Tibial artery (tissue), 4 donors: ENCODE measurements around the gene ATXN7L2.

Experiments used
- DNase-seq, 2 donors: peaks; one replicate each; pipeline ENCODE4 v3.0.0-alpha.2; 2019
- H3K27ac ChIP-seq, 2 donors: fragments of 200-600 bp; sonication (generic) in 1 of 2; 1 replicate in 1 of 2; 2 replicates in 1 of 2; pipeline ENCODE4 v1.5.1; 2018 to 2019; ENCODE audit warnings: mild to moderate bottlenecking in 1 of 2
- H3K27me3 ChIP-seq, 2 donors: fragments of 200-600 bp; sonication (generic) in 1 of 2; one replicate each; pipeline versions ENCODE4 v1.5.1 to v1.6.0; 2016 to 2019
- H3K36me3 ChIP-seq, 3 donors: fragments of 200-600 bp; sonication (generic) in 2 of 3; one replicate each; pipeline ENCODE4 v1.5.1; 2016 to 2019; ENCODE audit warnings: mild to moderate bottlenecking in 2 of 3
- H3K4me1 ChIP-seq, 4 donors: fragments of 200-600 bp; sonication (generic) in 2 of 4; 1 replicate in 3 of 4; 2 replicates in 1 of 4; pipeline ENCODE4 v1.5.1; 2016 to 2019
- H3K4me3 ChIP-seq, 2 donors: fragments of 200-600 bp; sonication (generic) in 1 of 2; 1 replicate in 1 of 2; 2 replicates in 1 of 2; pipeline ENCODE4 v1.5.1; 2018 to 2019; ENCODE audit warnings: mild to moderate bottlenecking in 2 of 2
- H3K9me3 ChIP-seq, 3 donors: fragments of 200-600 bp; sonication (generic) in 1 of 3; one replicate each; pipeline ENCODE4 v1.5.1; 2016 to 2019
- CTCF ChIP-seq, 2 experiments: fragments of 200-600 bp in 1 of 2; fragments of 450-650 bp in 1 of 2; IDR thresholded peaks; one replicate each; pipeline ENCODE4 v1.5.1; 2017 to 2019; ENCODE audit warnings: antibody characterized with exemption in 2 of 2, mild to moderate bottlenecking in 1 of 2, moderate library complexity in 1 of 2
- intact Hi-C: fragments of 100-400 bp; cut with DNase I; formaldehyde crosslinking; loops from one replicate; pipeline ENCODE4 v1.15.0; 2023; ENCODE audit warnings: low total_unique reads

Gene ATXN7L2

DNA sequence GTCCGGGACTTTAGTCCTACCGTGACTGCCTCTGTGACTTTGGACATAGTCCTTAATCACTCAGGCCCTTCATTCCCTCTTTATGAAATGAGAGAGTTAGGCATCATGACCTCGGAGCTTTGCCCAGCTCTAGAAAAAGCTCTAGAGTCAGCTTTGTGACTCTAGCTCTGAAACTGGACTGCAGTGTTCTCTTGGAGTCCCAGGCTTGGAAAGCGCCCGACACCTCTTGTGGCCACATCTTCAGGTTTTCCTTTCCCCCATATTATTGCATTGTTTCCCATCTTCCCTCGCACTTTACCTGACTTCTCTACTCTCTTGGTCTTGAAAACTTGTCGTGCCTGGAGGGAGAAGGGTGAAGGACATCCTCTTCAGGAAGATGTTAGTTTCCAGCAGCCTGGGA, 38.3 kb downstream of the ATXN7L2 start:
- Histone ChIP-seq H3K27ac (no peak overlapping the region), H3K4me3 (no peak overlapping the region), H3K9me3 (no peaks in the 10 kb centered on the region), H3K27me3 (peaks cover 0 to 9% of the 10 kb centered on the region in 2 donors), H3K4me1 (no peaks in the 10 kb centered on the region), H3K36me3 (no peaks in the 10 kb centered on the region)
- no peak for DNase-seq
- intact Hi-C loops = no loop called here
- no peak for TF ChIP-seq CTCF (IDR thresholded peaks at IDR 0.05)

GRCh38 chr1:109523706-109524105, 40.0 kb downstream of the ATXN7L2 start:
- no peak for TF ChIP-seq CTCF (IDR thresholded peaks at IDR 0.05)
- H3K4me3 ChIP-seq = no peak overlapping the region
- intact Hi-C loops = no loop called here
- no peaks in the 10 kb centered on the region for H3K9me3 ChIP-seq
- DNase-seq = no peak
- H3K27ac ChIP-seq = no peak overlapping the region
- H3K4me1 ChIP-seq = no peaks in the 10 kb centered on the region
- H3K36me3 ChIP-seq = no peaks in the 10 kb centered on the region
- H3K27me3 ChIP-seq = peaks cover 0 to 9% of the 10 kb centered on the region in 2 donors

- Histone ChIP-seq H3K4me1 (peaks cover 0 to 10% (median 6%) of the 10 kb centered on the region in 4 donors), H3K27me3 (peaks cover 0 to 5% of the 10 kb centered on the region in 2 donors), H3K27ac (no peak overlapping the region), H3K9me3 (no peaks in the 10 kb centered on the region), H3K36me3 (no peaks in the 10 kb centered on the region), H3K4me3 (no peak overlapping the region)
- TF ChIP-seq CTCF (IDR thresholded peaks at IDR 0.05) = no peak
- no peak for DNase-seq
- intact Hi-C loops = no loop called here
Measured at GRCh38 chr1:109527098-109527811, 43.5 kb downstream of the ATXN7L2 start.

DNA sequence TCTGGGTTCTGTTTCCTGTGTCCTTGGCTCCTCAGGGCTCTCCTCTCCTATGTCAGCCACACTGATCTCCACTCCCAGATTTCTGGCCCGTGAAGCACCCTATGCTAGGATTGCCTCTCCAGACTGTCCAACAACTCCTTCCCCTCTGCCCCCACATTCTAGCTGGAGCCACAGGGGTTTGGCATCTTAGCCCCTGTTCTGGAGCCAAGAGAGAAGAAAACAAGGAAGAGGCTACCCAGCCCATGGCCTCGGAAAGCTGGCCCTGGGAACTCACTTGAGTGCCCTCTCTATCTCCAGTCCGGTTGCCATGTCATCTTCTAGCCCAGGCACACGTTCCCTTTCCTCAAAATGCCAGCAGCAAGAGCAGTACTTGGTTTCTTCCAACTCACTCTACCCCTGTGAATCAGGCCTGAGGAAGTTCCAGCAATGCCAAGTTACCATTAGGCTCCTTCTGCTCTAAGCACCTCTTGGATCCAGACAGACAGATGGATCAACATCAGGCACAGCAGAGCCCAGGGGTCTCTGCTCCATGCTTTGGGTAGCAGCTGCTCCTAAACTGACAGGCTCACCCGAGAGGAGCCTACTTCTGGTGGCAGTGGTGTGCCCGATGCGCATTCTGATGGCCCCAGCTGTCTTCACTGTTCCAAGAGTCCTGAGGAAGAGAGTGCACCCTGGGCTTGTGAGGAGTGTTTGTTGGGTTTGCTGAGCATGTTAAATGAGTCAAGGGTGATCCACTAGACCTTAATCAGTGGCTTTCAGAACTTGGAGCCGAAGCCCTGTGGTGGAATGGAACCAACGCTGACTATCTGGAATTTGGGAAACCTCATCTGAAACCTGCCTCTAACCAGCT, 44.4 kb downstream of the ATXN7L2 start:
- intact Hi-C loops = no loop called here
- peaks cover 0 to 17% (median 12%) of the 10 kb centered on the region in 4 donors for H3K4me1 ChIP-seq
- TF ChIP-seq CTCF (IDR thresholded peaks at IDR 0.05) = no peak

GRCh38 chr1:109528712-109529111, 45.0 kb downstream of the ATXN7L2 start:
- Histone ChIP-seq H3K27ac (no peak overlapping the region), H3K9me3 (no peaks in the 10 kb centered on the region), H3K27me3 (no peaks in the 10 kb centered on the region), H3K4me3 (no peak overlapping the region), H3K36me3 (no peaks in the 10 kb centered on the region), H3K4me1 (peaks cover 0 to 17% (median 12%) of the 10 kb centered on the region in 4 donors)
- no peak for TF ChIP-seq CTCF (IDR thresholded peaks at IDR 0.05)
- DNase-seq = no peak
- intact Hi-C loops = no loop called here

More for the DNA sequence above, 44.4 kb downstream of the ATXN7L2 start:
- no peaks in the 10 kb centered on the region for H3K9me3 ChIP-seq
- no peak for DNase-seq
- no peaks in the 10 kb centered on the region for H3K36me3 ChIP-seq
- H3K4me3 ChIP-seq = no peak overlapping the region
- no peak overlapping the region for H3K27ac ChIP-seq
- H3K27me3 ChIP-seq = peaks cover 0 to 2% of the 10 kb centered on the region in 2 donors
